Stomach (tissue), 4 donors: ENCODE data around the gene CLEC2D.
"Not testable (repeated sequence)": the region's sequence is repeated elsewhere in the genome, so short reads cannot be mapped to it uniquely, and the experiment has no call there.

ENCODE experiments used
- EP300 ChIP-seq: sonication (generic); formaldehyde crosslinking; IDR thresholded peaks from one replicate; pipeline ENCODE4 v1.6.1; 2017; ENCODE audit warnings: antibody characterized with exemption
- POLR2A ChIP-seq, 4 donors: fragments of 450-650 bp; IDR thresholded peaks; one replicate each; pipeline ENCODE4 v1.6.1; 2016; ENCODE audit warnings: antibody characterized with exemption in 4 of 4, control low read depth in 2 of 4, mild to moderate bottlenecking in 1 of 4, moderate library complexity in 1 of 4
- POLR2AphosphoS5 ChIP-seq, 3 donors: sonication (generic); formaldehyde crosslinking; IDR thresholded peaks; one replicate each; pipeline ENCODE4 v1.6.1; 2016; ENCODE audit warnings: antibody characterized with exemption in 3 of 3
- TF ChIP-seq, protein P1 (sequence below), 7 experiments: fragments of 450-650 bp in 4 of 7; fragments of 200-600 bp in 3 of 7; sonication (generic) in 3 of 7; IDR thresholded peaks; one replicate each; pipeline ENCODE4 v1.5.1; 2016 to 2019; ENCODE audit warnings: antibody characterized with exemption in 7 of 7, control low read depth in 2 of 7, mild to moderate bottlenecking in 1 of 7

DNA sequence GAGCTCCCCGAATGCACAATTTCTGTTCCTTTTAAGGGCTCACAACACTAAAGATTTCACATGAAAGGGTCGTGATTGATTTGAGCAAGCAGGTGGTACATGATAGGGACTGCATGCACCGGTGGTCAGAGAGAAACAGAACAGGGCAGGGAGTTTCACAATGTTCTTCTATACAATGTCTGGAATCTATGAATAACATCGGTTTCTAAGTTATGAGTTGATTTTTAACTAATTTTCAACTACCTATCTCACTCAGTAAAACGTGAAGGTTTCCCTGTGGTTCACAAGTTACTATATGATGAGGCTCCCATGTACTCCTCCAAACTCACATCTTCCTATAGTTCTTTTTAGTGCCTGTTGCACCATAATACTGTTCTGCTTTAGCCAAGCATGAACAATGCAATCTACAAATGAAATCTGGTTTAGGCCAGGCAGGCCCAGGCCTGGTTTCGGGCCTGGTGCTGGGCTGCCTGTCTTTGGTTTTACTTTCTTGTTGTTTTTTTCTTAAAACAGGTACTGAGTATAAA is 43.6 kb downstream of the CLEC2D start:
- TF ChIP-seq, protein P1, sequence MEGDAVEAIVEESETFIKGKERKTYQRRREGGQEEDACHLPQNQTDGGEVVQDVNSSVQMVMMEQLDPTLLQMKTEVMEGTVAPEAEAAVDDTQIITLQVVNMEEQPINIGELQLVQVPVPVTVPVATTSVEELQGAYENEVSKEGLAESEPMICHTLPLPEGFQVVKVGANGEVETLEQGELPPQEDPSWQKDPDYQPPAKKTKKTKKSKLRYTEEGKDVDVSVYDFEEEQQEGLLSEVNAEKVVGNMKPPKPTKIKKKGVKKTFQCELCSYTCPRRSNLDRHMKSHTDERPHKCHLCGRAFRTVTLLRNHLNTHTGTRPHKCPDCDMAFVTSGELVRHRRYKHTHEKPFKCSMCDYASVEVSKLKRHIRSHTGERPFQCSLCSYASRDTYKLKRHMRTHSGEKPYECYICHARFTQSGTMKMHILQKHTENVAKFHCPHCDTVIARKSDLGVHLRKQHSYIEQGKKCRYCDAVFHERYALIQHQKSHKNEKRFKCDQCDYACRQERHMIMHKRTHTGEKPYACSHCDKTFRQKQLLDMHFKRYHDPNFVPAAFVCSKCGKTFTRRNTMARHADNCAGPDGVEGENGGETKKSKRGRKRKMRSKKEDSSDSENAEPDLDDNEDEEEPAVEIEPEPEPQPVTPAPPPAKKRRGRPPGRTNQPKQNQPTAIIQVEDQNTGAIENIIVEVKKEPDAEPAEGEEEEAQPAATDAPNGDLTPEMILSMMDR (IDR thresholded peaks at IDR 0.05): not testable (repeated sequence)
- not testable (repeated sequence) for TF ChIP-seq EP300; POLR2A (IDR thresholded peaks at IDR 0.05); POLR2AphosphoS5 (IDR thresholded peaks at IDR 0.05)
